NCI-H82 treated with DMSO at 0.1 percent for 48 hours (cell line): Measurements from ENCODE around the gene INTS12.
"Not testable (repeated sequence)": the region's sequence is repeated elsewhere in the genome, so short reads cannot be mapped to it uniquely, and the experiment has no call there.

Experiments used
- DNase-seq: peaks from one replicate; lab custom pipeline; 2025; ENCODE audit not compliant: unreplicated experiment; lab: John Stamatoyannopoulos, UW

INTS12 gene

GRCh38 chr4:105708181-105709080 is at the start of gene INTS12, which contains the start of gene GSTCD:
Gene INTS12 (minus strand): TSS chr4:105708689. CDS start chr4:105700005, 8,684 bp downstream.
Gene GSTCD (plus strand): TSS chr4:105708784. CDS start chr4:105717614, 8,830 bp downstream.
- peak; percentile 61 for DNase-seq

DNA sequence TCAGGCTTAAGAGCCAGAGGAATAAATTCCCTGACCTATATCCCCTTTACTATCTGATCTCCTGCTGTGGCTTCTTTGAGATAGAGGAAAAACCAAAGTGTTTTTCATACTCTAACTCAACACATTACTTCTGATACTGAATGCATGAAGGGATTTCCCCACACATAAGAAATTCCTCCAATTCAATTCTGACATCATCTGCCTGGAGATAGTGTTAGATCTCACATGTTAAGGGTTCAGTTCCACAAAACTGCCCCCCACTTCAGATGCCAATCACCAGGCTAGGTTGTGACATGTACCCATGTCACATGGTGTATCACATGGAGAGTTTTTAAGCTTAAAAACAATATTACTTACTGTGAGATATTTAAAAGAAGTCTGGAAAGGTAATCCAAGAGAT is 46.9 kb upstream of the INTS12 start:
- no peak for DNase-seq

DNA sequence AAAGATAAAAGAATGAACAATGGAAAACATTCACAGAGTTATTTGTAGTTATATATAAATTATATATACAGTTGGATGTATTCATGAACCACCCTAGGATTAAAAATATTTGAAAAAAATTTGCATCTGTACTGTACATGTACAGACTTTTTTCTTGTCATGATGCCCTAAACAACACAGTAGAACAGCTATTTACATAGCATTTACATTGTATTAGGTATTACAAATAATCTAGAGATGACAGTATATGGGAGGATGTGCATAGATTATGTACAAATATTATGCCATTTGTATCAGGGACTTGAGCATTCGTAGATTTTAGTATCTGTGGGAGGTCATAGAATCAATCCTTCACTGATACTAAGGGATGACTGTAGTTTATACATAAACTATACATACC is 44.9 kb upstream of the INTS12 start:
- no peak for DNase-seq

GRCh38 chr4:105751718-105752299 is 43.3 kb upstream of the INTS12 start:
- no peak for DNase-seq

DNA sequence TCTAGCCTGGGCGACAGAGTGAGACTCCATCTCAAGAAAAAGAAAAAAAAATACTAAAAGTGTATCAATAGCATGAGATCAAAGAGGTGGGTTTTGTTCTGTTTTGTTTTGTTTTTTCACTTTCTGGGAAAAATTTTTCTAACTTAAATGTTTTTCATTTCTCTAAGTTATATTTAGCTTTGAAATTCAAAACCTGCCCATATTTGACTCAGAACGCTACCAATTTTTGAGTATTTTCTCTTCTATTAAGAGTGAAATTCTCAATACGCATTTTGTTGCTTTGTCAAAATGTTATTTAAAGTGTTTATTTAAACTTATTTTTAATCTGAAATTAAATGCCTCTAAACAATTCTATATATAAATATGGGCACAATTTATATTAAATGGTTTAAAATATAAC is 39.7 kb upstream of the INTS12 start:
- no peak for DNase-seq

DNA sequence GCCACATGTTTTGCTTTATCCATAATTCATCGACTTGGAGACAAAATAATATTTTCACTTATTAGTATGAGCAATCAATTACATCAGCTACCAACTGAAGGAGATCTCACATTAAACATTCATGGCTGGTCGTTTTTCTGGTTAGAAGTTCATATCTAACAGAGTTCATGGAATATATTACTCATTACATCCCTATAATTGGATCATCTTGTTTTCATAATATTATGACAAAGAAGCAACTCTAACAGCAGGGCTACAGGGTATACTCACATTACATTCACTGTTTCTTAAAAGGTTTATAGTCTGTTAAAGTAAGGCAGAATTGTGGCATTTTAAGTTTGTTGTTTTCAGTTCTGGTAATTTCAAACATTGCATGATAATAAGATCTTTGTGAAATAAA is 33.1 kb upstream of the INTS12 start:
- no peak for DNase-seq

- not testable (repeated sequence) for DNase-seq
Observed at GRCh38 chr4:105735217-105735616, 26.7 kb upstream of the INTS12 start.

- DNase-seq: not testable (repeated sequence)
Observed at GRCh38 chr4:105729895-105730294, 21.4 kb upstream of the INTS12 start.

DNA sequence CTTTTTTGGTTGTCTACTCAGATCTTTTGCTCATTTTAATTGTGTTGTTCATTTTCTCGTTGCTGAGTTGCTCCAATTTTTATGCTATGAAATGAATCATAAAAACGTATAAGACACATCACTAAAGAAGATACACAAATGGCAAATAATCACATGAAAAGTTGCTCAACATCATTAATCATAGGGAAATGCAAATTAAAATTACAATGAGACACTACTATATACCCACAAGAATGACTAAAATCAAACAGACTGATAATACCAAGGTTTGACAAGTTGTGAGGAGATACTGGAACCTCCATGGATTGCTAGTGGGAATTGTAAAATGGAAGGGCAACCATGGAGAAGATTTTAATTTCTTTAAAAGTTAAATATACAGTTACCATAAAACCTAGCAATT is 17.1 kb upstream of the INTS12 start:
- no peak for DNase-seq

- no peak for DNase-seq
Observed at GRCh38 chr4:105719204-105719603, 10.7 kb upstream of the INTS12 start.

DNA sequence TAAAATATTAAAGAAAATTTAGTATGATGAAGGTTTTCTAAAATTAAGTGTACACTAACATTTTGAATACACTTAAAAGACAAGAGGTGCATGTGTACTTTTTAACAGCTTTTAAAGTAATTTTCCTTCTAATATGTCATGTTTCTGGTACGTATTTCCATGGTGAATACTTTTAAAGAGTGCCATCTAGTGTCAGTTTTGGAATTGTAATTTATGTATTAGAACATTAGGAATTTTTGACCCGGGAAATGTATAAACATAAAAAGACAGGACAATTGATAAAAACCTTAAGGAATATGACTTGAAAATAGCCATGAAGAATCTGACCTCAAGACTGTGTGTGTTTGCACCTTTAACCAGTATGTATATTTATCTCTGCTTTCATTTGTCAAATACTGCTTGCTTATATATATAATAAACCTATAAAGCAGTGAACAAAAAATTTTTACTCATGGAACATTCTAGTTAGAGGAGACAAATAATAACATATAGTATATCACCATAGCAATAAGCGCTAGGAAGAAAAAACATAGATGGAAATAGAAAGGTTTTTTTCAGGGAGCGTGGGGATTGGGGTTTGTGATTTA is 7.3 kb upstream of the INTS12 start:
- peak; percentile 2 for DNase-seq

GRCh38 chr4:105714932-105715331 is 6.4 kb upstream of the INTS12 start:
- DNase-seq: no peak

DNA sequence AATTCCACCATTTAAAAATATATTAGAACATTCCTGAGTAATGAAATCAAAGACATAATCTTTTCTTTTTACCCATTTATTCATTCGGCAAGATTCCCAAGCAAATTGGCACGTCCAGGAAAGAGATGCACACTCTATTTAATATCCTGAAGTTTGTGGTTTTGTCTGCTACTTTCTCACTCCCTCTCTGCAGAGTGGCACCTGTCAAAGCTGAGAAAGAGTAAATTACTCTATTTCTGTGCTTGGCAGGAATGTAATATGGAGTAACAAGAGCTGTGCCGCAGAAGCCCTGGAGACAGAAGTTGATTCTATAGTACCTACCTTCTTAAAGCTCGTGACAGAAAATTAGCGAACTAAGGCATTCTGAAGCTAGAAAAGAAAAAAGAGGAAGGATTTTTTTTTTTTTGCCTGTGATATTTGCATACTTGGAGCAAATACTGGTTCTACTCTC is 5.6 kb upstream of the INTS12 start:
- DNase-seq: no peak

GRCh38 chr4:105712766-105713165 is 4.3 kb upstream of the INTS12 start:
- DNase-seq: no peak

- peak; percentile 38 for DNase-seq
Observed at GRCh38 chr4:105710678-105711077, 2.2 kb upstream of the INTS12 start.

- DNase-seq: no peak
Observed at GRCh38 chr4:105710012-105710600, 1.6 kb upstream of the INTS12 start.

- DNase-seq: no peak
Observed at GRCh38 chr4:105709081-105709450, 577 bp upstream of the INTS12 start.

GRCh38 chr4:105707782-105708180 is 708 bp downstream of the INTS12 start:
- DNase-seq: no peak

- no peak for DNase-seq
Observed at GRCh38 chr4:105698607-105699006, 9.9 kb downstream of the INTS12 start.

GRCh38 chr4:105695832-105696231 is 12.7 kb downstream of the INTS12 start:
- not testable (repeated sequence) for DNase-seq

GRCh38 chr4:105694812-105695211 is 13.7 kb downstream of the INTS12 start:
- not testable (repeated sequence) for DNase-seq
